Islet precursor cell (in vitro differentiated cells): ENCODE measurements around the gene CEP295NL.

Source experiments
- DNase-seq: peaks from one replicate; pipeline ENCODE4 v3.0.0-alpha.2; 2018

CEP295NL gene

DNA sequence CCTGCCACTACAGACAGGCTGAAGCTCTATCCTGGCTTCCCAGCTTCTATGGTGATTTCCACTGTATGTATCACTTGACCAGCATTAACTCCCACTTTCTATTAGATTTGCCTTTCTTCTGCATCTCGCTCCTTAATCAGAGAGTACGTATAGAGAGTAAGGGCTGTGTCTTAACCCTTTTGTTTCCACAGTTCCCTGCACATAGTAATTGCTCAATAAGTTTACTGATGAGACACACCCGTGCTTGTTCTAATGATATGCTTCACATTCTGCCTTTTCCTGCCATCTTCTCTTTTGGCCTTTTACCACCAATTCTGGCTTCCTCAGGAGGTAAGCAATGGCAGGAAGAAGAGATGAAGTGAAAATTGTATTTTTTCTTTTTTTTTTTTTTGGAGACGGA lies 41.8 kb downstream of the CEP295NL start:
- no peak for DNase-seq

DNA sequence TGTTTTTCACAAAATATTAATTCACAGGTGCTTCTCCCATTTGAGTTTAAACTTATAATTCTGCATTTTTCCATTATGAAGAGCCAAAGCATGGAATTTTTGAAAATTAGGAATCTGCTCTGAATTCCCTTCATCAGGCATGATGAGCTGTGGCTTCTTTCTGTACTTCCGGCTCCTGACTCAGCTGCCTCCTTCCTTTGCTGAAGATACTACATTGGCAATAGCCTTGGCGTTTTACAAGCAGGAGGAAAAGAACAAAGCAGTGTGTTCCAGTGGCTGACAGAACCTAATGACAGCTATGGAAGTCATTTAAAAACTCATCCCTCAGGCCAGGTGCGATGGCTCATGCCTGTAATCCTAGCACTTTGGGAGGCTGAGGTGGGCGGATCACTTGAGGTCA lies 44.0 kb downstream of the CEP295NL start:
- no peak for DNase-seq

DNA sequence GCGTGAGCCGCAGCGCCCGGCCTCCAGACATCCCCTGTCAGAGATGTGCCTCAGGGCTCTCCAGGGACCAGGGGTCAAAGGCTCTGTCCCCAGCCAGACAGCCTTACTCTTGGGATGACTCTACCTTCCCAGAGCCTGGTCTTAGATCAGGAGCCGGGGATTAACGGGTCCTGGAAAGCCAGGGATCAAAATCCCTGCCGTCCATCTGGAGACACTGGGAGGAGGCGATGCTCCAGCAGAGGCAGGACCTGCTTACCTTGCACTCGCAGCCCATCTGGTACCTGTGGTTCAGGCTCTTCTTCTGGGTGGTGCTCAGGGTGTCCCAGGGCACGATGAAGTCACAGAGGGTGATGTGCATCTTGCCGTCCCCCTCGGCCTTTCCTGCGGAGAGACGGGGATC lies 45.7 kb downstream of the CEP295NL start:
- DNase-seq, result no peak

DNA sequence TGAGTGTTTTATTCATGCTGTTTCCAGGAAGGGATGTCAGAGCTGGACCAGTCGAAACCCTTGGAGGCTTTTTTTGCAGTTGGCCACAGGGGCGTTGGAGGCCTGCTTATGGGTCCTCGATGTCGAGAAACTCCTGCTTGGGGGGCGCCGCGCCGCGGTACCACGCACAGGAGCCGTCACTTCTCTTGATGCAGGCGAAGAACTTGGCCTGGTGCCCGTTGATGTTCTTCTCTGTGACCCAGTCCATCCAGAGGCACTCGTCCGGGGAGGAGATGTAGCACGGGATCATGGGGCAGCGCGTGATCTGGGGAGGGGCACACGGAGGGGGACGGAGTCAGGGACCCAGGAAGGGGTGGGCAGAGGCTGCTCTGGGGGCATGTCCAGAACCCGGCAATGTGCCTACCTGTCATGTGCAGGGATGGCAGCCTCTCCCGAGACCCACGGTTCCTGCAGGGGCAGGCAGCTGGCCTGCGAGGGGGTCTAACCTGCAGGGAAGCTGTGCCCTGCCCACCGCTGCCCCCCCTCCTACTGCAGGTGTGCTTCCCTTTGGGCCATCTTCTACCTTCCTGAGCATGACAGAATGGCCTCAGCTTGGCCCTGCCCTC lies 47.3 kb downstream of the CEP295NL start:
- no peak for DNase-seq

DNA sequence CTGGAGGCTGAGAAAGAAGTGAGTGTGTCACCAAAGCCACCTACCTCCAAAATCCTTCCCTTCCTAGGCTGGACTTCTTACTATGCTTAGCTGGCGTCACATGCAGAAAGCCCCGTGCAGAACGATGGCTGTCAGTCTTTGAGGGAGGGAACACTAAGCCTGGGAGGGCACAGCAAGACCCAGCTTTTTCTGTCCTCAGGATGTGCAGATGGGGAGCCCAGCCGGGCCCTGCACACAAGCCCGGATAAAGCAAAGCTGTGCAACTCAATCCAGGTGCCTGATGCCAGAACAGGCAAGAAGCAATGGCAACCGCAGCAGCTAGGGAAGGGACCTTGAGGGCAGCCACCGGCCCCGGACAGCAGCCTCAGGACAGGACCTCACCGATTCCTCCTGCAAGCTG lies 48.5 kb downstream of the CEP295NL start:
- no peak for DNase-seq

DNA sequence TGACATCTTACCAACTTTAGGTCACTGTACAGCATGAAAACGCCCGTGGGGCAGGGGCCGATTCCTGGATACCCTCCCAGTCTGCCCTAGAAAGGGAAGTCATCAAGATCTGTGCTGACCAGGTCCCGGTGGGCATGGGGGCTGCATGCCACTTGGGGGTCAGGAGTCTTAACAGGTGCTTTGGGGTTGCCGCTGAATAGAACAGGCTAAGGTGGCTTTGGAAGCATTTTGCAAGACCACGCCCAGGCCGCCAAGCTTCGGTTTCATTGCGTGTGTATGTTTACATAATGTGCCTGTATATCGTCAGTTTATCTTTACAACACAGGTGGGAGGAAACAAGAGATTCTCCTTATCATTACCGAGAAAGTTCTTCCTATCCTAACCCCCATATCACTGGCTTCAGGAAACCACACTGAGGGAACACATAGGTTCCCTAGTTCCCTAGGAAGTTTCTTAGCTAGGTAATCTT lies 49.0 kb downstream of the CEP295NL start:
- no peak for DNase-seq

DNA sequence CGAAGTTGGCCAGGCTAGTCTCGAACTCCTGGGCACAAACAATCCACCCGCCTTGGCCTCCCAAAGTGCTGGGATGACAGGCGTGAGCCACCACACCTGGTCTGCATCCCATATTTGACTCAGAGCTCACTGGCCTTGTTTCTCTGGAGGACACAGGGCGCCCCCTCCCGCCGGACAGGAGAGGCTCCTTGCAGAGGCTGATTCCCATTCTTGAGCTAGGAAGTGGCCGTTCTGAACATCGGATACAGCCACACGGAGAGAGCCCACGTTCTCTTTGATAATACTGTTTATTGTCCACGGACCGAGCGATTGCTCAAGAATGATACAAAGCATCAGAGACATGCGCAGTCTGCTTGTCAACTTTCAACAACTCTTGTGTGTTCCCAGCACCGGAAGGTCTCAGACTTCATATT lies 50.3 kb downstream of the CEP295NL start:
- DNase-seq, result no peak

DNA sequence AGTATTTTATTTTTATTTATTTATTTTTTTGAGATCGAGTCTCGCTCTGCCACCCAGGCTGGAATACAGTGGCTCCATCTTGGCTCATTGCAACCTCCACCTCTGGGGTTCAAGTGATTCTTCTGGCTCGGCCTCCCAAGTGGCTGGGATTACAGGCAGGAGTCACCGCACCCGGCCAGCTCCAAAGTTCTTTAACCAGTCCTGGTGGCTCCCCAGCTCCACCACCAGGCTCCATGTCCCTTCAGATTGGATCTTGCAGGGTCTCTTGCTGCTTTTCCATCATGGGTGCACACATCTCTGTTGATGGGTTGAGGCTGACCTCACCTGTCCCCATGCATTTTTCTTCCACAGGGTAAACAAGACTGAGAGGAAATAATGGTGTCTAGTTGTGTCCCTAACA lies 54.0 kb downstream of the CEP295NL start:
- no peak for DNase-seq

DNA sequence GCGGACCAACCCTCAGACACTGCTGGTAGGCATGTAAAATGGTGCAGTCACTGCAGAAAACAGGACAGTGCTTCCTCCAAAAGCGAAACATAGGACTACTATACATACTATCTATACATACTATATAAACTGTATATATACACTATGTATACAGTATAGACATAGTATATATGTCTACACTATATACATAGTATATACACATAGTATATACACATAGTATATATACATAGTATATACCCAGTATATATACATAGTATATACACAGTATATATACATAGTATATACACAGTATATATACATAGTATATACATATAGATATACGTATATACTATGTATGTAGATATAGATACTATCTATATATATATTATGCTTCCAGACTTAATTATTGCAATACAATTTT lies 55.9 kb downstream of the CEP295NL start:
- no peak for DNase-seq

DNA sequence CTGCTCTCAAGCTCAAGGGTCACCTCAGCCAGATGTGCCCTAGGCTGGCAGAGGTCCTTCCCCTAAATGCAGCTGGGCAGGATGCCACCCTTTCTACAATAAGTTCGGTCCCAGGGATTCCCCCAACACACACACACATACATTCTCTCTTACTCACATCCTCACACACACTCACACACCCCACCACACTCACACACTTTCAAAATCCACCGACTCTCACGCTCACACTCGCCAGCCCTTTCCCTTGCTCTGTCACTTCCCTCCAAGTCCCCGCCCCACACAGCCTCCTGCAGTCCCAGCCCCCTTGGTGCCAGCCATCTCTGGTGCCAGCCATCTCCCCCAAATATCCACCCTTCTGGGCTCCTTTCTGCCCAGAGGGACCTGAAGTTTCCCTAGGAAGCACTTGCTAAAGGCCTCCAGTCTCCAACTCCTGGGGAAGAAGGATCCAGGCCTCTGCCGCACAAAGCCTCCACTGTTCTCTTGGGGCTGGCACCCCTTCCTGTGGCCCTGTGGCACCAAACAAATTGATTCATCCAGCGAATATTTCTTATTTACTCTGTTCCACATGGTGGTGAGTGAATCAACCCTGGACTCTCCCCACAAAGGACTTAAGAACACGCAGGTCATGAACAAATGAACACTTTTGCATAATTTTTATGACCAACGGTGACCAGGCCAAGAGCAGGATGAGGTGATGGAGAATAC lies 58.5 kb downstream of the CEP295NL start:
- DNase-seq, result no peak

DNA sequence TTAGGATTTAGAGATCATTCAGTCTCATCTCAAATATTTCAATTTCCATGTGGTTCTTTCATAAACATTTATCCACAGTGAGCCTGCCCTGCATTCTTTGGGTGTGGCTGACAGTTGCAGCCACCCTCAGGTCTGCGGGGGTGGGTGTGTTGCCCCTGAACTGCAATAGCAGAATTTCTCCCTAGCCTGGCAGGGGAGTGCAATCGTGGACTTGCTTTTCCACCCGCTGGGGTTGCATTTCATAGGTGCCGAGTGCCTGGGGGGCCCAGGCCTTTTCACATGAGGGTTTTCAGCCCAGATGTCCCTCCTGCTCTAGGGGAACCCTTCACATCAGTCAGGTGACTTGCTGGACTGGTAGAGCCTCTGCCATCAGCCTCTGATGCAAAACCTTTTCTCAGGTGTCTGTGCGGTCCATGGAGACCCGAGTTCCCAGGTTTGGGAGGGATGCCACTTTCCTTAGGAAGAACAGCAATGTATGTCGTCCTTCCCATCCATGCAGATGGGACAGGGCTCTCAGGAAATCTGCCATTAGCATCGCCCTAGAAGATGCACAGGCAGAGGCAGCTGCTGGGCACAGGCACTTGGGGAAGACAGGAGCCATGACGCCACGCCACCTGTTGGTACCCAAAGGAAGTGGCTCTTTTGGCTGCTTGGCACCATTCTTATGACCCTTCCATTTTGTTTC lies 60.0 kb downstream of the CEP295NL start:
- peak; percentile 75 for DNase-seq

DNA sequence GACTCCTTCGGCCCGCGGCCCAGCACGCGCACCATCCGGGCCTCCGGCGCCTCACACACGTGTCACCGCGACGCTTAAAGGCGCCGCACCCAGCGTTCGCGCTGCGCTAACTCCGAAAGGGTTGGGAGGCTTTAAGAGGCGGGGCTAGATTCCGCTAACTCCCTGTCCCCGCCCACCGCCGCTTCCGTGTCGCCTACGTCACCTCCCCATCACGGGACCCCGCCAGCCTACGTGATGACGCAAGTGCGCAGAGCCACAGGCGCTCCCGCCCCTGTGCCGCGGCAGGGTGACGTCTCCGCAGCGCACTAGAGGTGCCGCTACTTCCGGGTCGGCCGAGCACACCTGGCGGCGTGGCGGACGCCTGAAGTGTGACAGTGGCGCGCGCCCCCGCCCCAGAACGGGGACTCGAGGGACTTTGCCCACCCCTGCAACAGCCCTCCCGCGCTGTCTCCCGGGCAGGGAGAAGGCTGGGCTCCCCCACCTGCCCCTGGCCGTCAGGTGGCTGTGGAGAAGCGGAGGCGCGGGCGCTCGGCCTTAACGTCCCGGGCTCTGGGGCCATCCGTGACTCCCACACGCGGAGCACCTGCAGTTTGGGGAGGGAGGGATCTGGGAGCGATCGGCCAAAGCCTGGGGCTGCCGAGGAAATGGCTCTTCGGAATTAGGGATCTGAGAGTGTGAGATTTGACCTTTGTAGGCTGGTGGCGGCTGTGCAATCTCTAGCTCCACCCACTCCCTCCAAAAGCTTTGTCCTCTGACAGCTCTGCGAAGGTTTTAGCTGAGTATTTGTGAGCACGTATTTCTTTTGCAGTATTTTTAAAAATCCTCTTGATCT lies 62.0 kb downstream of the CEP295NL start, which contains the start of gene USP36:
Gene USP36, minus strand, starts transcription at position 35 of the 832 bp plus-strand sequence. CDS start 4,451 bp downstream, outside the sequence.
- peak; percentile 100 for DNase-seq
